GM19023 (cell line): Measurements from ENCODE around the gene RALA.

Experiments
- ATAC-seq: cut with Tn5 transposase; IDR thresholded peaks from one replicate; pipeline ENCODE4 v1.9.1; 2021; ENCODE audit warnings: mild to moderate bottlenecking, moderate library complexity; ENCODE audit not compliant: unreplicated experiment

RALA gene

DNA sequence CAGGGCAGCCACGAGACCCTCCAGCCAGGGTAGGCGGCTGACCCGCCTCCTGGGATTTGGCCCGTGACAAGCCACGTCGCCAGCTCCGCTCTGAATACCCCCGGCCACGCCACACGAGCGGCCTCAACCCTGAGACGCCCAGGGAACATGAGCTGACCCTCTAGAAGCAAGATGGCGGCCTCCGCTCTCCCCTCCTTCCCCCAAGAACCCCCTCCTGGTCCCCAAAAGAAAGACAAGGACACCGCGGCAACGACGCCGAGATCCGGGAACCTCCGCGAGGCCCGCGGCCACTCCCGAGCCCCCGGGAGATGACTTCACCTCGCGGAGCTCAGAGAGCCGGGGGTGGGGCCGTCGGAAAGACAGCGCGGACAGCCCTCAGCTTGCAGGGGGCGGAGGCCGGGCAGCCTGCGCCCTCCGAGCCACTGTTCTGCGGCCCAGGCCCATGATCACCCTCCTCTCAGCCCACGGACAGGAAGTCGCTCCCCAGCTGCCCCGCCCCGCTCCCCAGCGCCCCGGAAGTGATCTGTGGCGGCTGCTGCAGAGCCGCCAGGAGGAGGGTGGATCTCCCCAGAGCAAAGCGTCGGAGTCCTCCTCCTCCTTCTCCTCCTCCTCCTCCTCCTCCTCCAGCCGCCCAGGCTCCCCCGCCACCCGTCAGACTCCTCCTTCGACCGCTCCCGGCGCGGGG, at the start of gene RALA:
TSS of gene RALA (plus strand) at position 526 of the 685 bp plus-strand sequence. CDS start 63,096 bp downstream, outside the sequence.
- peak; percentile 98 for ATAC-seq

GRCh38 chr7:39574673-39575349, 48.6 kb upstream of the RALA start:
- no peak for ATAC-seq

GRCh38 chr7:39577229-39577874, 46.0 kb upstream of the RALA start:
- no peak for ATAC-seq

DNA sequence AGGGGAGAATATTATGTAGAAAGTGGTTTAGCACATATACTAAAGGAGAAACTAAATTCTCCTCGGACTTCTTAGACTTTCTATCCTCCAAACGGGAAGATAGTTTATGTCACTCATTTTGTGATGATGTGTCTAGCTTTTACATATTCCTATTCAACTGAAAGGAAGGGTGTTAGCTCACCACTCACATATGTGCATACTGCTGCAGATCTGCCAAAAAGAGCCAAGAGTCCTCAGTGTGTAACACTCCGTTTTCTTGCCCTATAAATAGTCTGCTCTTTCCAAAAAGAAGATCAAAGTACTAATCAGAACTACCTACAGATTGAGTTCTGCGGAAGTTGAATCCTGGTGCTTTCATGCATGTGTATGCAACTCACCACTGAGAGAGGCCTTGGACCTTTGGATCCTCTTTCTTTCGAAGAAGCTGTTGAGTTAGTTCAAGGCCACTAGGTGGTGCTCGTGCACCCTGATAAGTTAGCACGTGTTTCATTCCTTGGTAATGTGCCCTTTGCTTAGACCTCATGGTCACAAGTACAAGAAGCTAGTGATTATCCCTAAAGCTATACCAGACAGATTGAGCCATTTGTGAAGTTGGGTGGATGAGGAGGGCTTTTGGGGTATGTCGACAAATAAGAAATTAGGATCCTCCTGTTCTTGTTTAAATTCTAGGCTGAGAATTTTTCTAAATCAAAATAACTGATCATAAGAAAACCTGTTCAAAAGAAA, 43.1 kb upstream of the RALA start:
- peak; percentile 94 for ATAC-seq

GRCh38 chr7:39582536-39582935, 40.8 kb upstream of the RALA start:
- no peak for ATAC-seq

DNA sequence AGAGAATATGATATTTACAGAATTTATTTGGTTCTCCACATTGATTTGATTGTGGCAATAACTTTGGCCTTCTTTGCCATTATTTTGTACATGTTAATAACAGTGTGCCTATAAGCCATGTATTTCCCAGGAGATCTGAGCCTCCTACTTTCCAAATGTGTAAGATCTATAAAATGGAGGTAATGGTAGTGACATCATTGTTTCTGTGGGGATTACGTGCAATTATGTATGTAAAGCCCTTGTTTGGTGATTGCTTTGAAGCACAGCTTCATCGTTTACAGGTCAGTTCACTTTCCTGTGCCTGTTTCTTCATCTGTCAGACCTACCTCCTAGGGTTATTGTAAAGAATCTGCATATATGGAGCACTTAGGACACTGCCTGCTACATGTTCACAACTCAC, 39.8 kb upstream of the RALA start:
- no peak for ATAC-seq

GRCh38 chr7:39587393-39587792, 36.0 kb upstream of the RALA start:
- no peak for ATAC-seq

GRCh38 chr7:39588416-39588815, 35.0 kb upstream of the RALA start:
- ATAC-seq: no peak

DNA sequence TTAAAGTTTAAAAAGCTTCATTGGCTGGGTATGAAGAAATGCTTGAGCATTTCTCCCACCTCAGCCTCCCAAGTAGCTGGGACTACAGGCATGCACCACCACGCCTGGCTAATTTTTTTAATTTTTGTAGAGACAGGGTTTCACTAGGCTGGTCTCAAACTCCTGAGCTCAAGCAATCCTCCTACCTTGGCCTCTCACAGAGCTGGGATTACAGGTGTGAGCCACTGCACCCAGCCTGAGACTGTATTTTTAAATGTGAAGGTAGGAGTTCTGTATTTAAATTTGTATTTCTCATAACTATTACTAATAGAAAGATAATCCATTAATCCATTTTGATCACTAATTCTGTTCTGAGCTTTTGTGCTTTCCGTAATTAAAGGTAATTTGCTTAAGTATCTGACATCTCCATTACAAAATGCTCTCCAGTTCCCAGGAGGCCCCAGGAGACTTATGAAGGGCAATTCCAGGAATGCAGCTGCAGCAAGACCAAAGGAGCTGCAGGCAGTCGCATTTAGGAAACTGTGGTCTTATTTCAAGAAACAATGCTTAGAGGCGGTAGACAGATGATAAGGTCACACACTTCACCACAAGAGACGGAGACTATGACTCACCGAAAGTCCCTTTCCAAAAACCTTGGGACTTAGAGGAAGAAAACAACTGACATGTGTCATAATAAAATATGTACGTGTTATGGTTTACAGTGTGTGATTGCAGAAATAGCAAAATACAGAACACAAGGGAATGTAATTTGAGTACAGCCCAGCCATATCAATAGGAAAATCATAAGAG, 33.9 kb upstream of the RALA start:
- ATAC-seq: peak; percentile 94

- ATAC-seq: no peak
Measured at GRCh38 chr7:39592586-39592985, 30.8 kb upstream of the RALA start.

DNA sequence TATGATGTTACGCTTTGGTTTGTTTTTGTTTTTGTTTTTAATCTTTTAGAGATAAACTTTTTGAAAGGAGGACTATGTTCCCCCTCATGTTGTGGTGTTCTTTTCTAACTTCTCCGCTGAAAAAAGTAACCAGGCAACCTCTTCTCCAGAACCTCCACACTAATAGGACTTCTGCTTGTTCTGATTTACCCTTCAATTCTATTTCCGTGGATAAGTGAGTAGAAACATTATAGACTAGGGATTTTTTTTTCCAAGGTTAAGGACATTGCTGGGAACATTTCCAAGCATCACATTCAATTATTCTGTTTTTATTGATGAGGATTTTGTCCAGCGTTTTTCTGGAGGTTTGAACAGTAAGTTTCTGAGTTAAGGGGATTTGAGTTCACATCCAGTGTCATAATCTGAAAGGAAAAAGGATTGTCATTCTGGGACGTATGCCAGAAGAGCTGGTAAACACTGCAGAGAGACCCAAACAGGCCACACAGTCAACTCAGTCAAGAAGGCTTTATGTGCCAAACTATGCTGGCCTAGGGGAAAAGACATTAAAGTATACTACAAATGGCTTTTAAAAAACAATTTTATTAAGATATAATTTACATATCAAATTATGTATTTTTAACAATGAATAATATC, 28.3 kb upstream of the RALA start:
- no peak for ATAC-seq

GRCh38 chr7:39602351-39602750, 21.0 kb upstream of the RALA start:
- ATAC-seq: no peak

GRCh38 chr7:39603924-39604323, 19.4 kb upstream of the RALA start:
- no peak for ATAC-seq

- no peak for ATAC-seq
Measured at GRCh38 chr7:39605087-39605486, 18.3 kb upstream of the RALA start.

DNA sequence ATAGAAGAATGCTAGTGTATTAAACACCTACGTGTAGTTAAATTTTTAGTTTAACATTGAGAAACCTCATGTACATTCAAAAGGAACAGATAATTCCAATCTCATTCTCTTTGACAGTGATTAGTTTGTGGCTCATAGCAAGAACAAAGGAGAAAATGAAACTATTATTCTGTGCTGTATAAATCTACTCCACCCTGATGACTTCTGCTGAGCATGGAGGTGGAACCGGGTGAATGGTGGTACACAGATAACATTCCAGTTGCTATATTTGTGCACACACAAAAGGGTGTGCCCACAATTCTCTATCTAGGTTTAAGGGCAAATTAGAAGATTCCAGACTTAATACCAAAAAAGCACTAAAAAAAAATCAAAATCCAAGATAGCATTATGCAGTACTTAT, 17.0 kb upstream of the RALA start:
- no peak for ATAC-seq

GRCh38 chr7:39606941-39607340, 16.4 kb upstream of the RALA start:
- no peak for ATAC-seq

- no peak for ATAC-seq
Measured at GRCh38 chr7:39607865-39608264, 15.5 kb upstream of the RALA start.

DNA sequence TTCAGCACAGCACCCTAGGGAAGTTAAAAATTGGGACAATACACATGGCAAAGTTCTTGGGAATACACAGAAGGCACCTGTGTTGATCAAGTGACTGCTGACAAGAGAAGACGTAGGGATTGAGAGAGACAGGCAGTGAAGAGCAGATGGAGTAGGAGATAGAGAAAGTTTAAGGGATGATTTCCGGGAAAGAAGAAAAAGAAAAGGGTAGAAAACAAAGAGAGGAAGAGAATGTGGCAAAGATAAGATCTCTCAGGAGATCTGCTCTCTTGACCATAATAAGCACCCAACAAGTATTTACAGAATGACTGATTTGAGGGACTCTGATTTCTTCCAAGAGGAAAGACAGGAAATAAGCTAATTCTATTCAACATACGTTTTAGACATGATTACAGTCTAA, 15.1 kb upstream of the RALA start:
- no peak for ATAC-seq

- no peak for ATAC-seq
Measured at GRCh38 chr7:39609113-39609934, 14.0 kb upstream of the RALA start.

GRCh38 chr7:39609935-39610263, 13.5 kb upstream of the RALA start:
- ATAC-seq: no peak
